AG04449 (cell line): ENCODE results near the gene ZNF275.

Source experiments
- CTCF ChIA-PET: fragments of 350-600 bp; formaldehyde crosslinking; extraction: SDS; loops from one replicate; lab custom pipeline; 2021; ENCODE audit warnings: antibody characterized with exemption; lab: Yijun Ruan, JAX
- POLR2A ChIA-PET: fragments of 400-600, 350-600 bp; formaldehyde crosslinking; extraction: SDS; loops from one replicate; lab custom pipeline; 2020; ENCODE audit warnings: antibody characterized with exemption, inconsistent platforms; lab: Yijun Ruan, JAX
- DNase-seq: peaks from one replicate; pipeline ENCODE4 v3.0.0-alpha.2; 2010; ENCODE audit warnings: low read depth, low spot score
- H3K4me3 ChIP-seq: 2 replicates; pipeline ENCODE4 v1.5.1; 2011; ENCODE audit warnings: low read depth, mild to moderate bottlenecking, control low read depth, low read length
- CTCF ChIP-seq: IDR thresholded peaks from one replicate; pipeline ENCODE4 v1.5.1; 2011; ENCODE audit warnings: mild to moderate bottlenecking, moderate library complexity, low read length, control low read depth, inconsistent platforms; ENCODE audit not compliant: insufficient read depth; ENCODE audit errors: missing control alignments

The ZNF275 gene

GRCh38 chrX:153375571-153375970 lies 41.6 kb downstream of the ZNF275 start:
- ChIA-PET POLR2A (no interaction called here), CTCF (no interaction called here)
- no peak for DNase-seq
- TF ChIP-seq CTCF = no peak
- no peak overlapping the region for H3K4me3 ChIP-seq

- ChIA-PET POLR2A (no interaction called here), CTCF (no interaction called here)
- H3K4me3 ChIP-seq = no peak overlapping the region
- no peak for DNase-seq
- TF ChIP-seq CTCF = no peak
Measured at GRCh38 chrX:153377727-153378126, 43.8 kb downstream of the ZNF275 start.

GRCh38 chrX:153378607-153379006 lies 44.7 kb downstream of the ZNF275 start:
- H3K4me3 ChIP-seq = no peak overlapping the region
- DNase-seq = no peak
- ChIA-PET CTCF (no interaction called here), POLR2A (no interaction called here)
- no peak for TF ChIP-seq CTCF

- no peak for DNase-seq
- ChIA-PET POLR2A (no interaction called here), CTCF (no interaction called here)
- H3K4me3 ChIP-seq = no peak overlapping the region
- no peak for TF ChIP-seq CTCF
Measured at GRCh38 chrX:153379508-153379907, 45.6 kb downstream of the ZNF275 start.

GRCh38 chrX:153379971-153380581 lies 46.1 kb downstream of the ZNF275 start:
- ChIA-PET CTCF (no interaction called here), POLR2A (no interaction called here)
- H3K4me3 ChIP-seq = no peak overlapping the region
- no peak for DNase-seq
- TF ChIP-seq CTCF = no peak

GRCh38 chrX:153380691-153381090 lies 46.7 kb downstream of the ZNF275 start:
- TF ChIP-seq CTCF = no peak
- ChIA-PET POLR2A (no interaction called here), CTCF (no interaction called here)
- H3K4me3 ChIP-seq = no peak overlapping the region
- DNase-seq = no peak
